ENCODE measurements around the gene CCDC182.

Gene CCDC182

GRCh38 chr17:57727630-57728175 is 17.4 kb downstream of the CCDC182 start:
- Histone ChIP-seq H3K79me2 (ENCODE audit: control insufficient read depth, insufficient read depth, low read length, unreplicated experiment) (no peaks in the 10 kb centered on the region), H3K27me3 (ENCODE audit: insufficient read depth, low read length) (peaks cover 75% of the 10 kb centered on the region), H3K27ac (ENCODE audit: low read depth, low read length) (no peak overlapping the region), H2AFZ (ENCODE audit: low read length, unreplicated experiment) (no peak overlapping the region), H3K4me3 (ENCODE audit: low read depth, low read length) (no peak overlapping the region), H3K4me1 (ENCODE audit: control insufficient read depth, insufficient read depth, low read length, unreplicated experiment) (no peaks in the 10 kb centered on the region), H3K36me3 (ENCODE audit: insufficient read depth, low read length) (no peaks in the 10 kb centered on the region)

DNA sequence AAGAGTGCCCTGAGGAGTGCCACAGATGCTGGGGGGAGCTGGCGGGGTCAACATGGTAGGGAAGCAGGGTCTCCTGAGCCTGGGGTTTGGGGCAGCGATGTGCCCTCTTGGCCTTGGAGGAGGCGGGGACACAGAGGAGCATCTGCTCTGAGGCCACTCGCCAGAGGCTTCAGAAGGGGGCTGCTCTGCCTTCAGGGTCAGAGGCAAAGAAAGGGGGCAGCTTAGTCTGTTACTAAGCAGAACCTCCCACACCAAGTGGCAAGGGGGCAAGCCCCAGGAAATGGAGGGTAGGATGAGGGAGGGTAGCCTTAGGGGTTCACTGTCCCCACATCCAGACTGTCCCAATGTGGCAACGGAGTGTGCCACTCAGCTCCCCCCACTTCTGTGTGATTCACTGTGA is 18.3 kb downstream of the CCDC182 start:
- Histone ChIP-seq H3K4me1 (ENCODE audit: control insufficient read depth, insufficient read depth, low read length, unreplicated experiment) (no peaks in the 10 kb centered on the region), H3K36me3 (ENCODE audit: insufficient read depth, low read length) (no peaks in the 10 kb centered on the region), H3K27me3 (ENCODE audit: insufficient read depth, low read length) (peaks cover 78% of the 10 kb centered on the region), H2AFZ (ENCODE audit: low read length, unreplicated experiment) (no peak overlapping the region), H3K79me2 (ENCODE audit: control insufficient read depth, insufficient read depth, low read length, unreplicated experiment) (no peaks in the 10 kb centered on the region), H3K27ac (ENCODE audit: low read depth, low read length) (no peak overlapping the region), H3K4me3 (ENCODE audit: low read depth, low read length) (no peak overlapping the region)

- Histone ChIP-seq H3K36me3 (ENCODE audit: insufficient read depth, low read length) (no peaks in the 10 kb centered on the region), H3K27me3 (ENCODE audit: insufficient read depth, low read length) (peaks cover 78% of the 10 kb centered on the region), H2AFZ (ENCODE audit: low read length, unreplicated experiment) (no peak overlapping the region), H3K4me1 (ENCODE audit: control insufficient read depth, insufficient read depth, low read length, unreplicated experiment) (no peaks in the 10 kb centered on the region), H3K79me2 (ENCODE audit: control insufficient read depth, insufficient read depth, low read length, unreplicated experiment) (no peaks in the 10 kb centered on the region), H3K4me3 (ENCODE audit: low read depth, low read length) (no peak overlapping the region), H3K27ac (ENCODE audit: low read depth, low read length) (no peak overlapping the region)
These were observed 18.8 kb downstream of the CCDC182 start for GRCh38 chr17:57726213-57726790.

DNA sequence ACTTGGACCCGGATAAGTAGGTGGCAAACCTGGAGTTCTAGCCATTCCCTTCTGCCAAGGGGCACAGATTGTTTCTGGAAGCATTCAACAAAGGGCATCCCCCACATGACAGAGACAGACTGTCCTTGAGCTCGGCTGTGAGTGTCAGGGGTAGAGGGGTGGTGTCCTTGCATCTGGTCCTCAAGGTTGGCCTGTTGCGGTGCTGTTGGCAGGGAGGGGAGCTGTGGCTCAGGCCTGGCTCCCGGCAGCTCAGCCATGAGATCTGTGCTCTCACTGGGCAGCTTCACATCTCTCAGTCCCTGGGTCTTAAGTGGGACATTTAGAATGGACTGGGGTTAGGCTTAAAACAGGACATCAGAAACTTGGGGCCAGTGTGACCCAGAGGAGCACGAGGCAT is 20.4 kb downstream of the CCDC182 start:
- Histone ChIP-seq H3K79me2 (ENCODE audit: control insufficient read depth, insufficient read depth, low read length, unreplicated experiment) (no peaks in the 10 kb centered on the region), H3K36me3 (ENCODE audit: insufficient read depth, low read length) (no peaks in the 10 kb centered on the region), H3K4me1 (ENCODE audit: control insufficient read depth, insufficient read depth, low read length, unreplicated experiment) (no peaks in the 10 kb centered on the region), H3K4me3 (ENCODE audit: low read depth, low read length) (no peak overlapping the region), H2AFZ (ENCODE audit: low read length, unreplicated experiment) (no peak overlapping the region), H3K27ac (ENCODE audit: low read depth, low read length) (no peak overlapping the region), H3K27me3 (ENCODE audit: insufficient read depth, low read length) (peaks cover 77% of the 10 kb centered on the region)

- H3K4me3 ChIP-seq (ENCODE audit: low read depth, low read length): no peak overlapping the region
- H2AFZ ChIP-seq (ENCODE audit: low read length, unreplicated experiment): no peak overlapping the region
- H3K4me1 ChIP-seq (ENCODE audit: control insufficient read depth, insufficient read depth, low read length, unreplicated experiment): no peaks in the 10 kb centered on the region
- no peaks in the 10 kb centered on the region for H3K36me3 ChIP-seq (ENCODE audit: insufficient read depth, low read length)
- H3K27ac ChIP-seq (ENCODE audit: low read depth, low read length): no peak overlapping the region
- H3K79me2 ChIP-seq (ENCODE audit: control insufficient read depth, insufficient read depth, low read length, unreplicated experiment): no peaks in the 10 kb centered on the region
- H3K27me3 ChIP-seq (ENCODE audit: insufficient read depth, low read length): peaks cover 77% of the 10 kb centered on the region
These were observed 20.9 kb downstream of the CCDC182 start for GRCh38 chr17:57724026-57724728.

DNA sequence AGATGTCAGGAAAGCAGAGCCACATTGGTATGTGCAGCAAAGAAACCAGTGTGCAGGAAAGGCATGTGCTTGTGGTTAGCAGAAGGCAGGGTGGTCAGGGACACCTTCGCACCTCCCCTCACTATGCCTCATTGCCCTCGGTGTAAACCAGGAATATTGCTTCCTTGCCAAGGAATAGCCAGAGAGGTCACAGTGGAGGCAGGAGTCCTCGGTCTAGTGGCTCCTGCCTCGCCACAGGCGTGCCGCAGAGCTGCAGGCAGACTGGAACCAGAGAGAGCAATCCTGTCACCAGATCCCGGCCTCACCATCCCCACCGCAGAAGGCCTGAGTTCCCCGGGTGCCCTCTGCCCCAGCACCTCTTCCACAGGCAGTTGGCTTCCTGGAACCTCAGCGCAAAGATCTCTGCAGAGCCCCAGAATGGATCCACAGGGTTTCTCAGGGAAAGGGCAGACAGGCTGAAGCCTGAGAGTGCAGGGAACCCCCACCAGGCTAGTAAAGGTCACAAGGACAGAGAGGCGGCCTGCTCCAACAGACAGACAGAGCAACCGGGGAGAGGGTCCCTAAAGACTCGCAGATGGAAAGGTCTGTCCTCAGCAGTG is 21.6 kb downstream of the CCDC182 start:
- Histone ChIP-seq H2AFZ (ENCODE audit: low read length, unreplicated experiment) (no peak overlapping the region), H3K27me3 (ENCODE audit: insufficient read depth, low read length) (peaks cover 78% of the 10 kb centered on the region), H3K36me3 (ENCODE audit: insufficient read depth, low read length) (no peaks in the 10 kb centered on the region), H3K27ac (ENCODE audit: low read depth, low read length) (no peak overlapping the region), H3K79me2 (ENCODE audit: control insufficient read depth, insufficient read depth, low read length, unreplicated experiment) (no peaks in the 10 kb centered on the region), H3K4me1 (ENCODE audit: control insufficient read depth, insufficient read depth, low read length, unreplicated experiment) (no peaks in the 10 kb centered on the region), H3K4me3 (ENCODE audit: low read depth, low read length) (no peak overlapping the region)

DNA sequence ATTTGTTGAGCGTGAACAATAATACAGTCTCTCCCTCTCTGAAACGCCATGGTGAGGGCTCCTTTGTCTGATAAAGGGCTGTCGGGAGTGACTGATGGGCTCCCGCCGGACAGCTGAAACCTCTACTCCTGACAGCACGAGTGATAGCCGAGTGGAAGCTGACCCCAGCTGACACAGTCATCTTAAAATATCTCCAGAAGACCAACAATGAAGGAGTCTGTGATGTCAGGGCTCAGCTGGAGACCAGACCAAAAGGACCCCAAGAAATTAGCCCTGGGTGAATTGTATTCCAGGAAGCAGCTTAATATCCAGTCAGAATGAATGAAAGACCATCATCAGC is 22.4 kb downstream of the CCDC182 start:
- no peak overlapping the region for H2AFZ ChIP-seq (ENCODE audit: low read length, unreplicated experiment)
- no peak overlapping the region for H3K27ac ChIP-seq (ENCODE audit: low read depth, low read length)
- H3K36me3 ChIP-seq (ENCODE audit: insufficient read depth, low read length): no peaks in the 10 kb centered on the region
- H3K27me3 ChIP-seq (ENCODE audit: insufficient read depth, low read length): peaks cover 73% of the 10 kb centered on the region
- no peak overlapping the region for H3K4me3 ChIP-seq (ENCODE audit: low read depth, low read length)
- no peaks in the 10 kb centered on the region for H3K79me2 ChIP-seq (ENCODE audit: control insufficient read depth, insufficient read depth, low read length, unreplicated experiment)
- no peaks in the 10 kb centered on the region for H3K4me1 ChIP-seq (ENCODE audit: control insufficient read depth, insufficient read depth, low read length, unreplicated experiment)

DNA sequence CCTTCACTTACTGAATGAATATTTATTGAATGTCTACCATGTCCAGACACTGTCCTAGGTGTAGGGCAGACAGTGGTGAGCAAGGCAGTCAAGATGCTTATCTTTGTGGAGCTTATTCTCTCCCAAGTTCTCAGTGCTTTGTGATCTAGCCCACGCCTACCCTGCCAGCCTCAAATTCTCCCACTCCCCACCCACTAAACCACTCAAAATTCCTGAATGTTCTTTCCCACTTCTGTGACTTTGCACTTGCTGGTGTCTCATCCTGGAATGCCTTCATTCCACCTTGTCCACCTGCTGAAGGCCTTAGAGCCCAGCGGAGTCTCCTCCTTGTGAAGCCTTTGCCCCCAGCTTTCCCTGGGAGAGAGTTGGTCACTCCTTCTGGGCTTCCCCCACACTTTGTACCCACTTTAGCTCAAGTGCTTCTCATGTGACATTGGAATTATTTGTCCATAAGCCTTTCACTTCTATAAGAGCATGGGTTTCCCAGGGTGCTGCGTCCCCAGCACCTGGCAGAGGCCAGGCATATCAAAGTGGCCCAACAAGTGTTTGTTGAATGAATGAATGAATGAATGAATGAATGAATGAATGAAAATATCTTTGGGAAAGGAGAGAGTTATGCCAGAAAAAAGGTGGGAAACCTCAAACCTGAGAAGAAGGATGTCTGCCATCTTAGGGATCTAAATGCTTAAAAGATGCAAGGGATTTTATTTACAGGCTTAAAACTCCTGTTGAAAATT is 23.0 kb downstream of the CCDC182 start:
- Histone ChIP-seq H3K79me2 (ENCODE audit: control insufficient read depth, insufficient read depth, low read length, unreplicated experiment) (no peaks in the 10 kb centered on the region), H3K27me3 (ENCODE audit: insufficient read depth, low read length) (peaks cover 73% of the 10 kb centered on the region), H3K4me3 (ENCODE audit: low read depth, low read length) (no peak overlapping the region), H3K27ac (ENCODE audit: low read depth, low read length) (no peak overlapping the region), H2AFZ (ENCODE audit: low read length, unreplicated experiment) (no peak overlapping the region), H3K36me3 (ENCODE audit: insufficient read depth, low read length) (no peaks in the 10 kb centered on the region), H3K4me1 (ENCODE audit: control insufficient read depth, insufficient read depth, low read length, unreplicated experiment) (no peaks in the 10 kb centered on the region)

DNA sequence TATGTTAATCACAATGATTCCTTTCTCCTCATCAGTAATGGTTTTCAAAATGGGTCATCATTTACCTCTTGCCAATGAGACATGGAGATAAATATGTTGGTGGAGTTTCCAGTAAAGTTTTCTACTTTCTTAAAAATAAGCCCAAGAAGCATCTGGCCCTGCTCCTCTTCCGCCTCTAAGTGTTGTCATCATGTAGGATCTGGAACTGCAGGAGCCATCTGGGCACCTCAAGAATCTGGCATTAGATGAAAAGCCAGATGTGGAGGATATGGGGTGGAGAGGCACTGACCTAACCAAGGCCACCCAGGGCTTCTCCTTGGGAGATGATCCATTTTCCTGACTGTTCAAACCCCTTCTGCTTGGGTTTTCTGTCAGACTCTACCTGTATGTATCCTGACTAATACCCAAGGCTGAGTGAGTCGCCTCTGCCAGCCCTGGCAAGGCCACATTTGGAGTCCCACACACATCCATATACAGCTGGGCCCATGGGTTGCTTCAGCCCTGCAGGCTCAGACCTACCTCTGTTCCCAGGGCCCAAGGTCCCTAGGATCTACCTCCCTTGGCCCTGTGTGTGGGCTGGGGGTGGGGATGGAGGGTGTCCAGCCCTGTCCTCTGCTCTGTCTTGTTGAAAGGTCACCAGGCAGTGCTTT is 24.6 kb downstream of the CCDC182 start:
- no peak overlapping the region for H2AFZ ChIP-seq (ENCODE audit: low read length, unreplicated experiment)
- H3K4me3 ChIP-seq (ENCODE audit: low read depth, low read length): no peak overlapping the region
- H3K36me3 ChIP-seq (ENCODE audit: insufficient read depth, low read length): no peaks in the 10 kb centered on the region
- no peak overlapping the region for H3K27ac ChIP-seq (ENCODE audit: low read depth, low read length)
- H3K27me3 ChIP-seq (ENCODE audit: insufficient read depth, low read length): peaks cover 79% of the 10 kb centered on the region
- no peaks in the 10 kb centered on the region for H3K79me2 ChIP-seq (ENCODE audit: control insufficient read depth, insufficient read depth, low read length, unreplicated experiment)
- H3K4me1 ChIP-seq (ENCODE audit: control insufficient read depth, insufficient read depth, low read length, unreplicated experiment): no peaks in the 10 kb centered on the region

DNA sequence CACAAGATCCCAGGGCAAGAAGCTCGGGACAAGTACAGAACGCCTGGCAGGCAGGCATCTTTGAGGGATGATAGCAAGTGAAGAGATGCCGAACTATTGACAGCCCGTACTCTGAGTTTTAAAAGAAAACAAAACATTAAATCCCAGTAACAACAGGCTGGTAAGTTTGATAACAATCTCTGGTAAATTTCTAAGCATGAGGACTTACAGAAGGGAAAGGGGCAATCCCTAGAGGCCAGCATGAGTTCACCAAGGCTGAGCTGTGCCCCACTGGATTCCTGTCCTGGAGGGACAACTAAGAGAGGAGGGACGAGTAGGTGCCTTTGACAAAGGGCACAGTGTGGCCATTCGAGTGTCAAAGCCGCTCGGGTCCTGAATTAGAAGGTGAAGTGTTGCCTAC is 26.2 kb downstream of the CCDC182 start:
- H3K4me3 ChIP-seq (ENCODE audit: low read depth, low read length): no peak overlapping the region
- peaks cover 89% of the 10 kb centered on the region for H3K27me3 ChIP-seq (ENCODE audit: insufficient read depth, low read length)
- no peaks in the 10 kb centered on the region for H3K36me3 ChIP-seq (ENCODE audit: insufficient read depth, low read length)
- no peaks in the 10 kb centered on the region for H3K4me1 ChIP-seq (ENCODE audit: control insufficient read depth, insufficient read depth, low read length, unreplicated experiment)
- H3K27ac ChIP-seq (ENCODE audit: low read depth, low read length): no peak overlapping the region
- H2AFZ ChIP-seq (ENCODE audit: low read length, unreplicated experiment): no peak overlapping the region
- no peaks in the 10 kb centered on the region for H3K79me2 ChIP-seq (ENCODE audit: control insufficient read depth, insufficient read depth, low read length, unreplicated experiment)

Measured in ACC112 (cell line).